Cardiac atrium fibroblast (primary cell): ENCODE measurements around the gene SPRY1. TPM values are rescaled to one million over a fixed set of nuclear protein-coding genes. Genes with fewer than 3 reads are reported as not detected.

Source experiments
- total RNA-seq: library from RNA; depleted of rRNA; stranded (reverse); fragments of >200 nt; gene quantifications from 2 replicates; pipeline ENCODE4 v1.2.3, GENCODE V29; 2015

Gene SPRY1
- 189 and 258 TPM in 2 replicates for total RNA-seq

GRCh38 chr4:123396307-123397143 lies at the start of gene SPRY1:
TSS of gene SPRY1 (plus strand) at chr4:123396795. CDS start at chr4:123401592, 4,797 bp downstream.

